Measurements from ENCODE around the gene DGKZ. TPM values are rescaled to one million over a fixed set of nuclear protein-coding genes. Genes with fewer than 3 reads are reported as not detected.

The DGKZ gene
- total RNA-seq, 2 experiments from 2014 or later = 96.9 to 132 TPM

GRCh38 chr11:46339816-46340215, 7.4 kb upstream of the DGKZ start:
- no peak overlapping the region for H3K27ac Mint-ChIP-seq
- H3K27me3 Mint-ChIP-seq = peaks cover 29% of the 10 kb centered on the region
- CTCF ChIA-PET = interaction anchor here (1.1 to 6.8 kb wide), 2 partner anchors 12 to 150 kb away, joined by 3 to 43 read pairs; no protein-coding TSS in a partner anchor
- no peak for ATAC-seq
- H3K9me3 Mint-ChIP-seq (ENCODE audit: low read depth) = no peaks in the 10 kb centered on the region
- no peaks in the 10 kb centered on the region for H3K36me3 Mint-ChIP-seq
- H3K4me3 Mint-ChIP-seq = no peak overlapping the region
- H3K4me1 Mint-ChIP-seq = peaks cover 17% of the 10 kb centered on the region
- DNase-seq = no peak

- Mint-ChIP-seq H3K36me3 (no peaks in the 10 kb centered on the region), H3K9me3 (ENCODE audit: low read depth) (no peaks in the 10 kb centered on the region), H3K27ac (no peak overlapping the region), H3K4me1 (peaks cover 33% of the 10 kb centered on the region), H3K27me3 (peaks cover 26% of the 10 kb centered on the region), H3K4me3 (no peak overlapping the region)
- ATAC-seq = no peak
- DNase-seq = no peak
- CTCF ChIA-PET = interaction anchor here (1.7 to 18.5 kb wide), 4 partner anchors 10 to 98 kb away, joined by 3 to 444 read pairs (median 25); partner anchors contain the start of gene MDK
Observed at GRCh38 chr11:46341454-46341853, 5.8 kb upstream of the DGKZ start.

GRCh38 chr11:46342239-46342638, 5.0 kb upstream of the DGKZ start:
- Mint-ChIP-seq H3K27me3 (peaks cover 23% of the 10 kb centered on the region), H3K27ac (no peak overlapping the region), H3K36me3 (no peaks in the 10 kb centered on the region), H3K4me3 (no peak overlapping the region), H3K9me3 (ENCODE audit: low read depth) (no peaks in the 10 kb centered on the region), H3K4me1 (peaks cover 39% of the 10 kb centered on the region)
- DNase-seq (no peak), ATAC-seq (no peak)
- CTCF ChIA-PET = interaction anchor here (1.1 to 18.5 kb wide), 6 partner anchors 9 to 99 kb away, joined by 3 to 444 read pairs (median 6); partner anchors contain the start of gene MDK

GRCh38 chr11:46343520-46343919, 3.7 kb upstream of the DGKZ start:
- H3K27ac Mint-ChIP-seq = no peak overlapping the region
- no peaks in the 10 kb centered on the region for H3K36me3 Mint-ChIP-seq
- CTCF ChIA-PET = interaction anchor here (0.9 to 18.5 kb wide), 6 partner anchors 8 to 104 kb away, joined by 3 to 444 read pairs (median 11); partner anchors contain the start of gene MDK
- no peak overlapping the region for H3K4me3 Mint-ChIP-seq
- H3K27me3 Mint-ChIP-seq = peaks cover 23% of the 10 kb centered on the region
- no peak for DNase-seq
- no peak for ATAC-seq
- peaks cover 39% of the 10 kb centered on the region for H3K4me1 Mint-ChIP-seq
- no peaks in the 10 kb centered on the region for H3K9me3 Mint-ChIP-seq (ENCODE audit: low read depth)

GRCh38 chr11:46345131-46345597, 2.1 kb upstream of the DGKZ start:
- Mint-ChIP-seq H3K9me3 (ENCODE audit: low read depth) (no peaks in the 10 kb centered on the region), H3K27me3 (peaks cover 23% of the 10 kb centered on the region), H3K27ac (peak overlapping the region; percentile 30), H3K36me3 (peaks cover 3% of the 10 kb centered on the region), H3K4me1 (peaks cover 54% of the 10 kb centered on the region), H3K4me3 (peak overlapping the region; percentile 75)
- CTCF ChIA-PET = interaction anchor here (0.7 to 18.5 kb wide), 9 partner anchors 9 to 107 kb away, joined by 3 to 444 read pairs (median 4); partner anchors contain the start of gene MDK
- ATAC-seq (no peak), DNase-seq (no peak)

GRCh38 chr11:46345881-46346484, 1.3 kb upstream of the DGKZ start:
- Mint-ChIP-seq H3K36me3 (peaks cover 3% of the 10 kb centered on the region), H3K9me3 (ENCODE audit: low read depth) (no peaks in the 10 kb centered on the region), H3K27ac (peak overlapping the region; percentile 65), H3K4me1 (peaks cover 63% of the 10 kb centered on the region), H3K4me3 (peak overlapping the region; percentile 75), H3K27me3 (peaks cover 21% of the 10 kb centered on the region)
- no peak for ATAC-seq
- CTCF ChIA-PET = interaction anchor here (0.7 to 18.5 kb wide), 9 partner anchors 10 to 107 kb away, joined by 3 to 444 read pairs (median 4); partner anchors contain the start of gene MDK
- peak; percentile 63 for DNase-seq

- peak; percentile 52 for DNase-seq
- peak overlapping the region; percentile 89 for H3K4me3 Mint-ChIP-seq
Observed at GRCh38 chr11:46347637-46348311, 511 bp downstream of the DGKZ start.

GRCh38 chr11:46348566-46349401, 1.5 kb downstream of the DGKZ start:
- Mint-ChIP-seq H3K4me3 (peak overlapping the region; percentile 89), H3K4me1 (peaks cover 75% of the 10 kb centered on the region), H3K27me3 (peaks cover 12% of the 10 kb centered on the region), H3K27ac (peak overlapping the region; percentile 94), H3K9me3 (ENCODE audit: low read depth) (no peaks in the 10 kb centered on the region), H3K36me3 (peaks cover 3% of the 10 kb centered on the region)
- DNase-seq (peak; percentile 85), ATAC-seq (peak; percentile 43)
- CTCF ChIA-PET = interaction anchor here (0.7 to 18.5 kb wide), 15 partner anchors 13 to 269 kb away, joined by 3 to 444 read pairs (median 5); partner anchors contain the start of genes AMBRA1, ATG13, CHRM4 and HARBI1

More at GRCh38 chr11:46347637-46348311, 511 bp downstream of the DGKZ start:
- no peak for ATAC-seq
- peaks cover 18% of the 10 kb centered on the region for H3K27me3 Mint-ChIP-seq
- peaks cover 65% of the 10 kb centered on the region for H3K4me1 Mint-ChIP-seq
- CTCF ChIA-PET = interaction anchor here (0.7 to 18.5 kb wide), 8 partner anchors 12 to 110 kb away, joined by 3 to 444 read pairs (median 5); partner anchors contain the start of gene MDK
- peaks cover 3% of the 10 kb centered on the region for H3K36me3 Mint-ChIP-seq
- H3K9me3 Mint-ChIP-seq (ENCODE audit: low read depth) = no peaks in the 10 kb centered on the region
- H3K27ac Mint-ChIP-seq = peak overlapping the region; percentile 94

GRCh38 chr11:46350695-46351094, 3.4 kb downstream of the DGKZ start:
- Mint-ChIP-seq H3K4me1 (peaks cover 74% of the 10 kb centered on the region), H3K27me3 (no peaks in the 10 kb centered on the region), H3K27ac (no peak overlapping the region), H3K9me3 (ENCODE audit: low read depth) (no peaks in the 10 kb centered on the region), H3K36me3 (peaks cover 3% of the 10 kb centered on the region), H3K4me3 (no peak overlapping the region)
- ATAC-seq (no peak), DNase-seq (no peak)
- CTCF ChIA-PET = interaction anchor here (1.3 to 18.5 kb wide), 8 partner anchors 9 to 267 kb away, joined by 3 to 444 read pairs (median 12); partner anchors contain the start of genes ATG13, CHRM4, HARBI1 and MDK

GRCh38 chr11:46351148-46351547, 3.9 kb downstream of the DGKZ start:
- DNase-seq = no peak
- H3K36me3 Mint-ChIP-seq = peaks cover 3% of the 10 kb centered on the region

GRCh38 chr11:46351606-46352005, 4.3 kb downstream of the DGKZ start:
- Mint-ChIP-seq H3K27me3 (no peaks in the 10 kb centered on the region), H3K4me1 (peaks cover 69% of the 10 kb centered on the region), H3K4me3 (peak overlapping the region; percentile 50), H3K9me3 (ENCODE audit: low read depth) (no peaks in the 10 kb centered on the region), H3K36me3 (peaks cover 3% of the 10 kb centered on the region), H3K27ac (peak overlapping the region; percentile 25)
- ATAC-seq (no peak), DNase-seq (no peak)
- CTCF ChIA-PET = interaction anchor here (0.7 to 18.5 kb wide), 17 partner anchors 10 to 580 kb away, joined by 3 to 444 read pairs (median 5); partner anchors contain the start of genes CHRM4 and MDK

More at GRCh38 chr11:46351148-46351547, 3.9 kb downstream of the DGKZ start:
- no peak for ATAC-seq
- CTCF ChIA-PET = interaction anchor here (1.0 to 18.5 kb wide), 11 partner anchors 10 to 351 kb away, joined by 3 to 444 read pairs (median 5); partner anchors contain the start of genes CHRM4 and MDK
- Mint-ChIP-seq H3K27me3 (no peaks in the 10 kb centered on the region), H3K27ac (peak overlapping the region; percentile 25), H3K4me3 (no peak overlapping the region), H3K4me1 (peaks cover 70% of the 10 kb centered on the region), H3K9me3 (ENCODE audit: low read depth) (no peaks in the 10 kb centered on the region)

GRCh38 chr11:46352063-46352841, 5.0 kb downstream of the DGKZ start:
- Mint-ChIP-seq H3K9me3 (ENCODE audit: low read depth) (no peaks in the 10 kb centered on the region), H3K36me3 (peaks cover 3% of the 10 kb centered on the region), H3K27ac (peak overlapping the region; percentile 59), H3K4me1 (peaks cover 68% of the 10 kb centered on the region), H3K27me3 (no peaks in the 10 kb centered on the region), H3K4me3 (peak overlapping the region; percentile 71)
- CTCF ChIA-PET = interaction anchor here (0.7 to 18.5 kb wide), 21 partner anchors 11 to 580 kb away, joined by 3 to 444 read pairs (median 5); partner anchors contain the start of genes CHRM4 and MDK
- peak; percentile 26 for ATAC-seq
- peak; percentile 79 for DNase-seq

Measured in activated CD8-positive, alpha-beta memory T cell treated with anti-CD3 and anti-CD28 coated beads, Interleukin-2, amount 10 ng/mL, durations not matched to agents 7 days and 5 days (primary cell).